A549 (cell line): ENCODE results near the gene KRTAP12-1.

Experiments used
- CTCF ChIP-seq: fragments of >200 bp; sonication (Bioruptor Twin); formaldehyde crosslinking; IDR thresholded peaks from 3 replicates; pipeline ENCODE4 v1.5.1; 2016
- MAFK ChIP-seq: fragments of 450-650 bp; IDR thresholded peaks from 2 replicates; pipeline ENCODE4 v1.6.1; 2014; ENCODE audit not compliant: partially characterized antibody
- USF2 ChIP-seq: fragments of 450-650 bp; IDR thresholded peaks from 2 replicates; pipeline ENCODE4 v1.6.1; 2014; ENCODE audit warnings: antibody characterized with exemption

GRCh38 chr21:44723177-44724131 is 41.5 kb upstream of the KRTAP12-1 start:
- TF ChIP-seq USF2: no peak
- no peak for TF ChIP-seq MAFK
- no peak for TF ChIP-seq CTCF
